Thoracic aorta (tissue), 2 donors: ENCODE results near the gene MOV10L1. TPM values are rescaled to one million over a fixed set of nuclear protein-coding genes. Genes with fewer than 3 reads are reported as not detected.

ENCODE experiments used
- ATAC-seq: fragments of 150-250 bp; one replicate; pipeline ENCODE4 v1.8.0; 2017; ENCODE audit warnings: low read depth; ENCODE audit not compliant: insufficient number of reproducible peaks, low FRiP score
- DNase-seq: peaks from one replicate; pipeline ENCODE4 v3.0.0-alpha.2; 2020; ENCODE audit warnings: low spot score
- H3K27ac ChIP-seq, 2 donors: fragments of 200-600 bp; sonication (generic); 1 replicate in 1 of 2; 2 replicates in 1 of 2; pipeline ENCODE4 v1.5.1; 2016; ENCODE audit warnings: mild to moderate bottlenecking in 2 of 2, moderate library complexity in 2 of 2
- H3K27me3 ChIP-seq: fragments of 200-600 bp; sonication (generic); replicated peaks from 2 replicates; pipeline ENCODE4 v1.6.0; 2016; ENCODE audit warnings: mild to moderate bottlenecking; ENCODE audit not compliant: insufficient read depth
- H3K36me3 ChIP-seq: fragments of 200-600 bp; sonication (generic); one replicate; pipeline ENCODE4 v1.5.1; 2016
- H3K4me1 ChIP-seq, 2 donors: fragments of 200-600 bp; sonication (generic); 1 replicate in 1 of 2; 2 replicates in 1 of 2; pipeline versions ENCODE4 v1.5.1 to v1.6.0; 2016; ENCODE audit warnings: low read depth in 2 of 2, mild to moderate bottlenecking in 1 of 2; ENCODE audit not compliant: control insufficient read depth in 1 of 2
- H3K4me3 ChIP-seq: fragments of 200-600 bp; sonication (generic); 2 replicates; pipeline ENCODE4 v1.5.1; 2016; ENCODE audit warnings: mild to moderate bottlenecking
- H3K9me3 ChIP-seq: fragments of 200-600 bp; sonication (generic); 2 replicates; pipeline ENCODE4 v1.5.1; 2016
- CTCF ChIP-seq: fragments of 200-600 bp; sonication (generic); IDR thresholded peaks from one replicate; pipeline ENCODE4 v1.5.1; 2019; ENCODE audit warnings: antibody characterized with exemption
- total RNA-seq, 2 donors: library from RNA; depleted of rRNA; stranded (reverse); fragments of >200 nt; gene quantifications; one replicate each; pipeline versions ENCODE4 v1.1.0 to v1.2.3, GENCODE V29; 2016

MOV10L1 gene
- total RNA-seq, 2 donors from 2014 or later: 4.6 to 7.4 TPM

GRCh38 chr22:50063589-50064393 is 26.0 kb upstream of the MOV10L1 start:
- Histone ChIP-seq H3K27ac (no peak overlapping the region), H3K4me1 (peaks cover 3 to 12% of the 10 kb centered on the region in 2 donors), H3K9me3 (no peaks in the 10 kb centered on the region), H3K4me3 (no peak overlapping the region), H3K27me3 (no peaks in the 10 kb centered on the region), H3K36me3 (no peaks in the 10 kb centered on the region)
- DNase-seq: no peak
- no peak for TF ChIP-seq CTCF
- ATAC-seq: no peak

DNA sequence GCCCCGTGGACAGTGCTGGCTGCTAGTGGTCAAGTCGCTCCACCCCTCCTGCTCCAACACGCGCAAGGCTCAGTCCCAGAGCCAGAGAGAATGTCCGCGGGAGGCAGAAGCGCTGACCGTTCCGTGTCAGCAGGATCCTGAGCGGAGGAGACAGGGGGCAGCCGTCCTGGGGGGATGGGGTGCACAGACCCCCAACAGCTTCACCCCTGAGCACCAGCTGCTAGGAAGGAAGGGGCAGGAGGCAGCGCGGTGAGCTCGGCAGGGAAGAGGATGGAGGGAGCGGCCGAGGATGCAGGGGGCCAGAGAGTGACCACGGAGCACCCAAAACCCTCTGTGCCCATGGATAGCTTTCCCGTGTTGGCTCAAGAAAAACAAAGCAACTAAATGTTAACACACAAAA is 25.4 kb upstream of the MOV10L1 start:
- H3K27me3 ChIP-seq: no peaks in the 10 kb centered on the region
- H3K27ac ChIP-seq: no peak overlapping the region
- peaks cover 0 to 6% of the 10 kb centered on the region in 2 donors for H3K4me1 ChIP-seq
- no peak for TF ChIP-seq CTCF
- H3K36me3 ChIP-seq: no peaks in the 10 kb centered on the region
- ATAC-seq (no peak), DNase-seq (no peak)
- no peaks in the 10 kb centered on the region for H3K9me3 ChIP-seq
- no peak overlapping the region for H3K4me3 ChIP-seq

GRCh38 chr22:50067244-50067643 is 22.6 kb upstream of the MOV10L1 start:
- Histone ChIP-seq H3K27me3 (no peaks in the 10 kb centered on the region), H3K4me1 (no peaks in the 10 kb centered on the region), H3K27ac (no peak overlapping the region), H3K4me3 (no peak overlapping the region), H3K36me3 (no peaks in the 10 kb centered on the region), H3K9me3 (no peaks in the 10 kb centered on the region)
- no peak for TF ChIP-seq CTCF
- no peak for DNase-seq
- no peak for ATAC-seq

- no peaks in the 10 kb centered on the region for H3K4me1 ChIP-seq
- no peak overlapping the region for H3K27ac ChIP-seq
- no peaks in the 10 kb centered on the region for H3K27me3 ChIP-seq
- H3K36me3 ChIP-seq: no peaks in the 10 kb centered on the region
- no peak for DNase-seq
- no peaks in the 10 kb centered on the region for H3K9me3 ChIP-seq
- no peak overlapping the region for H3K4me3 ChIP-seq
- ATAC-seq: no peak
- TF ChIP-seq CTCF: no peak
Observed at GRCh38 chr22:50068096-50068495, 21.7 kb upstream of the MOV10L1 start.

DNA sequence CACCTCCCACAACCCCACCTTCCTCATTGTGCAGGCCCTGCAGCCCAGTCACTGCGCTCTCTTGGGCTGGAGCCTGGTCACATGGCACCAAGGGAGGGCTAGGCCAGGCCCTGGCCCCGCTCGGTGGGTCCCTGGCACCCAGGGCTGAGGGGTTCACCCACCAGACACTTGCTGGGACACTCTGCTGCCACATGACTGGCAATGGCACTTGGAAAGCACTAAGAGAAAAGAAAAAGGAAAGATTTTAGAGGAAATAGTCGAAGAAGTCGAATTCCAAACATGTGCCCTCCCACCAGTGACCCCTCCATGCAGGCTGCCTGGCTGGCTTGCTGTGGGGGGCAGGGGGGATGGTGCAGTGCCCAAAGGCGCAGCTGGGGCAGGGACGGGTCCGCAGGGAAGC is 19.4 kb upstream of the MOV10L1 start:
- no peak overlapping the region for H3K27ac ChIP-seq
- H3K9me3 ChIP-seq: no peaks in the 10 kb centered on the region
- ATAC-seq (no peak), DNase-seq (no peak)
- no peak for TF ChIP-seq CTCF
- no peaks in the 10 kb centered on the region for H3K4me1 ChIP-seq
- no peak overlapping the region for H3K4me3 ChIP-seq
- no peaks in the 10 kb centered on the region for H3K36me3 ChIP-seq
- H3K27me3 ChIP-seq: no peaks in the 10 kb centered on the region
